VCaP (cell line): ENCODE results near the gene NAGS.

Experiments used
- H3K27ac ChIP-seq: fragments of 450-650 bp; 2 replicates; pipeline ENCODE4 v1.5.1; 2017
- CTCF ChIP-seq: fragments of 450-650 bp; conservative IDR thresholded peaks from 2 replicates; pipeline ENCODE4 v1.5.1; 2017; ENCODE audit warnings: mild to moderate bottlenecking, moderate library complexity

Gene NAGS

GRCh38 chr17:43979011-43979410 is 25.4 kb upstream of the NAGS start:
- no peak for TF ChIP-seq CTCF
- no peak overlapping the region for H3K27ac ChIP-seq

- H3K27ac ChIP-seq: no peak overlapping the region
- TF ChIP-seq CTCF: no peak
Observed at GRCh38 chr17:43979671-43980070, 24.8 kb upstream of the NAGS start.

- TF ChIP-seq CTCF: no peak
- H3K27ac ChIP-seq: no peak overlapping the region
Observed at GRCh38 chr17:43982171-43982570, 22.3 kb upstream of the NAGS start.

- no peak overlapping the region for H3K27ac ChIP-seq
- TF ChIP-seq CTCF: no peak
Observed at GRCh38 chr17:43983196-43983514, 21.3 kb upstream of the NAGS start.

- H3K27ac ChIP-seq: peak overlapping the region; percentile 50; the same call in 1 of the 2 replicates
- peak; percentile 60 for TF ChIP-seq CTCF
Observed at GRCh38 chr17:43983515-43984411, 20.7 kb upstream of the NAGS start.

- TF ChIP-seq CTCF: no peak
Observed at GRCh38 chr17:43984521-43984920, 19.9 kb upstream of the NAGS start.

GRCh38 chr17:43986225-43986981 is 18.0 kb upstream of the NAGS start:
- no peak for TF ChIP-seq CTCF
- no peak overlapping the region for H3K27ac ChIP-seq

More at GRCh38 chr17:43984521-43984920, 19.9 kb upstream of the NAGS start:
- no peak overlapping the region; the same call in 1 of the 2 replicates for H3K27ac ChIP-seq
